Suprapubic skin (tissue), 4 donors: ENCODE measurements around the gene KLHL25. TPM values are rescaled to one million over a fixed set of nuclear protein-coding genes. Genes with fewer than 3 reads are reported as not detected.

ENCODE experiments used
- DNase-seq, 2 donors: peaks; one replicate each; pipeline ENCODE4 v3.0.0-alpha.2; 2019; ENCODE audit warnings: low spot score in 2 of 2
- H3K27ac ChIP-seq: fragments of 200-600 bp; sonication (generic); one replicate; pipeline ENCODE4 v1.5.1; 2019
- H3K27me3 ChIP-seq: fragments of 200-600 bp; sonication (generic); one replicate; pipeline ENCODE4 v1.5.1; 2019
- H3K36me3 ChIP-seq: fragments of 200-600 bp; sonication (generic); one replicate; pipeline ENCODE4 v1.5.1; 2019
- H3K4me1 ChIP-seq: fragments of 200-600 bp; sonication (generic); one replicate; pipeline ENCODE4 v1.5.1; 2019
- H3K4me3 ChIP-seq: fragments of 200-600 bp; sonication (generic); one replicate; pipeline ENCODE4 v1.5.1; 2019; ENCODE audit warnings: mild to moderate bottlenecking
- H3K9me3 ChIP-seq: fragments of 200-600 bp; sonication (generic); one replicate; pipeline ENCODE4 v1.5.1; 2019
- CTCF ChIP-seq, 2 donors: fragments of 200-600 bp in 1 of 2; fragments of 450-650 bp in 1 of 2; sonication (generic) in 1 of 2; IDR thresholded peaks; one replicate each; pipeline ENCODE4 v1.5.1; 2016 to 2019; ENCODE audit warnings: antibody characterized with exemption in 2 of 2, mild to moderate bottlenecking in 1 of 2, moderate library complexity in 1 of 2
- EP300 ChIP-seq: sonication (generic); formaldehyde crosslinking; IDR thresholded peaks from one replicate; pipeline ENCODE4 v1.6.1; 2017; ENCODE audit warnings: antibody characterized with exemption
- POLR2A ChIP-seq, 2 donors: fragments of 450-650 bp; IDR thresholded peaks; one replicate each; pipeline ENCODE4 v1.6.1; 2017; ENCODE audit warnings: antibody characterized with exemption in 2 of 2, mild to moderate bottlenecking in 2 of 2, moderate library complexity in 2 of 2
- POLR2AphosphoS5 ChIP-seq, 3 donors: sonication (generic); formaldehyde crosslinking; IDR thresholded peaks; one replicate each; pipeline ENCODE4 v1.6.1; 2017; ENCODE audit warnings: antibody characterized with exemption in 3 of 3
- WGBS: methylation state at CpG from one replicate; pipeline ENCODE4 v1.1.5; 2018; 5-methylcytosine and 5-hydroxymethylcytosine counted together
- total RNA-seq, 4 donors: library from RNA; depleted of rRNA; stranded (reverse); fragments of >200 nt; gene quantifications; one replicate each; pipeline ENCODE4 v1.1.0, GENCODE V29; 2016

Gene KLHL25
- total RNA-seq, 4 donors from 2014 or later, result 14.4 to 24.8 (median 18.5) TPM

- WGBS, result 66% methylated on average over 2 of the region's 2 CpGs
- no peaks in the 10 kb centered on the region for H3K9me3 ChIP-seq
- no peaks in the 10 kb centered on the region for H3K36me3 ChIP-seq
- H3K4me1 ChIP-seq, result no peaks in the 10 kb centered on the region
- H3K27me3 ChIP-seq, result no peaks in the 10 kb centered on the region
- DNase-seq, result no peak
- no peak overlapping the region for H3K27ac ChIP-seq
- no peak overlapping the region for H3K4me3 ChIP-seq
- TF ChIP-seq EP300 (no peak), POLR2A (IDR thresholded peaks at IDR 0.05) (no peak), POLR2AphosphoS5 (IDR thresholded peaks at IDR 0.05) (no peak), CTCF (IDR thresholded peaks at IDR 0.05) (no peak)
These were observed 31.0 kb upstream of the KLHL25 start for GRCh38 chr15:85825719-85826118.

DNA sequence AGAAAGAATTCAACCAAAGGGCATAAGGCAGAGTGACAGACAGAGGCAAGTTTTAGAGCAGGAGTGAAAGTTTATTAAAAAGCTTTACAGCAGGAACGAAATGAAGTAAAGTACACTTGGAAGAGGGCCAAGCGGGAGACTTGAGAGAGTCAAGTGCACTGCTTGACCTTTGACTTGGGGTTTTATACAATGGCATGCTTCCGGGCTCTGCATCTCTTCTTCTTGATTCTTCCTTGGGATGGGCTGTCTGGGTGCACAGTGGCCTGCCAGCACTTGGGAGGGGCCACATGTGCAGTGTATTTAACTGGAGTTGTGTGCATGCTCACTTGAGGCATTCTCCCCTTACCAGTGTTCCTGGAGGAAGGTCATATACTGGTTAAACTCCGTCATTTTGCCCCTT is 30.4 kb upstream of the KLHL25 start:
- no peak for TF ChIP-seq POLR2AphosphoS5 (IDR thresholded peaks at IDR 0.05)
- TF ChIP-seq EP300, result no peak
- no peak for TF ChIP-seq POLR2A (IDR thresholded peaks at IDR 0.05)
- no peak for TF ChIP-seq CTCF (IDR thresholded peaks at IDR 0.05)
- Histone ChIP-seq H3K4me3 (no peak overlapping the region), H3K4me1 (no peaks in the 10 kb centered on the region), H3K27me3 (no peaks in the 10 kb centered on the region), H3K36me3 (no peaks in the 10 kb centered on the region), H3K9me3 (no peaks in the 10 kb centered on the region), H3K27ac (no peak overlapping the region)
- 87% methylated on average over 4 of the region's 4 CpGs for WGBS
- DNase-seq, result no peak

DNA sequence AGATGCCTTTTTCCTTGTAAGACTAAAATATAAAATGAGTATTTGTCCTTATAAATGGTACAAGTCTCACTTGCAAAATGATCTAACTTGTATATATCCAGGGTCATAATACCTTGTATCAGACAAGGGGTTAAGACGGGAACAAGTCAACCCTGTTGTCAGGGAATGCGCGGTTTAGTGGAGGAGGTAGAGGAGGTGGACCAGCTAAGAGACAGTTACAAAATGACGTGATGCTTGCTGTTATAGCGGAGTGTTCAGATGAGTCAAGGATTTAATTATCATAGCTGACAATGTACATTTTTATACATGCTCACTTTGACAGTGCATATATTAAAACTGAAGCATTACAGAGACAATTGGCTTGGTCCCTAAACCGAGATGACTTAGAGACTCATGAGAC is 26.8 kb upstream of the KLHL25 start:
- H3K4me1 ChIP-seq, result no peaks in the 10 kb centered on the region
- H3K9me3 ChIP-seq, result no peaks in the 10 kb centered on the region
- TF ChIP-seq POLR2AphosphoS5 (IDR thresholded peaks at IDR 0.05) (no peak), EP300 (no peak), CTCF (IDR thresholded peaks at IDR 0.05) (no peak), POLR2A (IDR thresholded peaks at IDR 0.05) (no peak)
- H3K27ac ChIP-seq, result no peak overlapping the region
- WGBS, result 75% methylated on average over 6 of the region's 6 CpGs
- DNase-seq, result no peak
- no peaks in the 10 kb centered on the region for H3K36me3 ChIP-seq
- no peaks in the 10 kb centered on the region for H3K27me3 ChIP-seq
- no peak overlapping the region for H3K4me3 ChIP-seq

DNA sequence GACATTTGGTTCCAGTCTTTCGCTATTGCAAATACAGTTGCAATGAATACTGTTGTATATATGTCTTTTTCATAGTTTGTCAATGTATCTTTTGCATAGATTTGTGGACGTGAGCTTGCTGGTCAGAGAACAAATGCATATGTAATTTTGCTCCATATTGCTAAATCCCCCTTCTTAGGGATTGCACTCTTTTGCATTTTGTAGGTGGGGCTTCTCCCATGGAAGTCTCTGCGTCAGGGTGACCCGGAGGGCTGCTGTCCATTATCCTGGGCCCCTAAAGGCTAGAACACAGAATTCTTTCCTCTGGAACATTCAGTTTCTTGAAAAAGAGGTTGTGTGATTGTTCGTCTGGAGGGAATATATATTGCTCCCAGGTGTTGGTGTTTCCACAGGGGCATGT is 25.2 kb upstream of the KLHL25 start:
- H3K27ac ChIP-seq, result no peak overlapping the region
- H3K4me3 ChIP-seq, result no peak overlapping the region
- H3K9me3 ChIP-seq, result no peaks in the 10 kb centered on the region
- no peak for TF ChIP-seq POLR2AphosphoS5 (IDR thresholded peaks at IDR 0.05)
- no peak for TF ChIP-seq POLR2A (IDR thresholded peaks at IDR 0.05)
- TF ChIP-seq CTCF (IDR thresholded peaks at IDR 0.05), result no peak
- no peak for TF ChIP-seq EP300
- DNase-seq, result no peak
- H3K27me3 ChIP-seq, result no peaks in the 10 kb centered on the region
- 82% methylated on average over 5 of the region's 5 CpGs for WGBS
- H3K4me1 ChIP-seq, result no peaks in the 10 kb centered on the region
- H3K36me3 ChIP-seq, result no peaks in the 10 kb centered on the region

GRCh38 chr15:85813234-85813633 is 18.5 kb upstream of the KLHL25 start:
- H3K4me1 ChIP-seq, result no peaks in the 10 kb centered on the region
- DNase-seq, result no peak
- no peaks in the 10 kb centered on the region for H3K27me3 ChIP-seq
- no peaks in the 10 kb centered on the region for H3K36me3 ChIP-seq
- H3K27ac ChIP-seq, result no peak overlapping the region
- no peaks in the 10 kb centered on the region for H3K9me3 ChIP-seq
- TF ChIP-seq POLR2AphosphoS5 (IDR thresholded peaks at IDR 0.05) (no peak), POLR2A (IDR thresholded peaks at IDR 0.05) (no peak), EP300 (no peak), CTCF (IDR thresholded peaks at IDR 0.05) (no peak)
- H3K4me3 ChIP-seq, result no peak overlapping the region
